ENCODE measurements around the gene GTF2H1.

DNA sequence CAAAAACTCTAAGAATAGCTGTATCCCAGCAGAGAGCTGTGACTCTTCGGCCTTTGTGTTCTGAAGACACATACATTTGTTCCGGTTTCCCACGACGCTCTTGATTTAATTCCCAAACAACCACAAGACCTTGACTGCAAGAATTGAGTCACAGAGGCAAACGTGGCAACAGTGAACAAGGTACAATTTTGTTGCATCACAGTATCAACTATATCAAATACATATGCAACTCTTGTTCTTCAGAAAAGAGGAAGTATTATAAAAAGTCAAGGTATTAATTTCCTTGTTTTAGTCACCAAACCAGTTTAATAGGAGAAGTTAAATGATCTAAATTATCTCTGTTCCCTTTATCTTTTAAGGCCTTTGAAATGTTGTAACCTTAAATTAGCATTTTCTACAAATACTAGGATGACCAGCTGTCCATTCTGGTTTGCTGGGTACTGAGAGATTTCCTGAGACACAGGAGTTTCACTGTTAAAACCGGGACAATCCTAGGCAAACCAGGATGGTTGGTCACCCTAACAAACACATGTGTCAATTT is 11.5 kb upstream of the GTF2H1 start:
- TF ChIP-seq, protein P1, sequence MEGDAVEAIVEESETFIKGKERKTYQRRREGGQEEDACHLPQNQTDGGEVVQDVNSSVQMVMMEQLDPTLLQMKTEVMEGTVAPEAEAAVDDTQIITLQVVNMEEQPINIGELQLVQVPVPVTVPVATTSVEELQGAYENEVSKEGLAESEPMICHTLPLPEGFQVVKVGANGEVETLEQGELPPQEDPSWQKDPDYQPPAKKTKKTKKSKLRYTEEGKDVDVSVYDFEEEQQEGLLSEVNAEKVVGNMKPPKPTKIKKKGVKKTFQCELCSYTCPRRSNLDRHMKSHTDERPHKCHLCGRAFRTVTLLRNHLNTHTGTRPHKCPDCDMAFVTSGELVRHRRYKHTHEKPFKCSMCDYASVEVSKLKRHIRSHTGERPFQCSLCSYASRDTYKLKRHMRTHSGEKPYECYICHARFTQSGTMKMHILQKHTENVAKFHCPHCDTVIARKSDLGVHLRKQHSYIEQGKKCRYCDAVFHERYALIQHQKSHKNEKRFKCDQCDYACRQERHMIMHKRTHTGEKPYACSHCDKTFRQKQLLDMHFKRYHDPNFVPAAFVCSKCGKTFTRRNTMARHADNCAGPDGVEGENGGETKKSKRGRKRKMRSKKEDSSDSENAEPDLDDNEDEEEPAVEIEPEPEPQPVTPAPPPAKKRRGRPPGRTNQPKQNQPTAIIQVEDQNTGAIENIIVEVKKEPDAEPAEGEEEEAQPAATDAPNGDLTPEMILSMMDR (IDR thresholded peaks at IDR 0.05): no peak
- TF ChIP-seq EP300 (IDR thresholded peaks at IDR 0.05; ENCODE audit: low read depth) (no peak), POLR2A (IDR thresholded peaks at IDR 0.05) (no peak), POLR2AphosphoS5 (IDR thresholded peaks at IDR 0.05) (no peak)

Data from transverse colon (tissue), 4 donors.